Endodermal cell (in vitro differentiated cells): ENCODE results near the gene FNDC1. TPM values are rescaled to one million over a fixed set of nuclear protein-coding genes. Genes with fewer than 3 reads are reported as not detected.
A peak's percentile ranks its signal among the peaks of the same experiment; 100 is the strongest.

ENCODE experiments used
- DNase-seq: peaks from one replicate; pipeline ENCODE4 v3.0.0-alpha.2; 2017
- H3K27ac ChIP-seq: 2 replicates; pipeline ENCODE4 v1.5.1; 2013; ENCODE audit warnings: mild to moderate bottlenecking, low read depth, low read length, moderate library complexity
- H3K27me3 ChIP-seq: 2 replicates; pipeline ENCODE4 v1.6.1; 2013; ENCODE audit warnings: mild to moderate bottlenecking, low read length, moderate library complexity; ENCODE audit not compliant: insufficient read depth, control insufficient read depth, poor library complexity, severe bottlenecking
- H3K36me3 ChIP-seq: 2 replicates; pipeline ENCODE4 v1.7.0; 2013; ENCODE audit warnings: mild to moderate bottlenecking, low read length, moderate library complexity; ENCODE audit not compliant: control insufficient read depth, insufficient read depth
- H3K4me1 ChIP-seq: one replicate; pipeline ENCODE4 v1.7.0; 2013; ENCODE audit warnings: low read length; ENCODE audit not compliant: control insufficient read depth, insufficient read depth
- H3K4me3 ChIP-seq: 2 replicates; pipeline ENCODE4 v1.5.1; 2013; ENCODE audit warnings: mild to moderate bottlenecking, low read length, moderate library complexity
- H3K9ac ChIP-seq: 2 replicates; pipeline ENCODE4 v1.6.1; 2013; ENCODE audit warnings: mild to moderate bottlenecking, low read length, moderate library complexity; ENCODE audit not compliant: poor library complexity, severe bottlenecking; ENCODE audit errors: extremely low read depth
- H3K9me3 ChIP-seq: 2 replicates; pipeline ENCODE4 v1.6.1; 2013; ENCODE audit warnings: mild to moderate bottlenecking, low read length, moderate library complexity; ENCODE audit not compliant: control insufficient read depth
- H3K27ac Mint-ChIP-seq: 2 replicates; pipeline ENCODE4 v1.8.0; 2020; ENCODE audit warnings: mixed read lengths
- H3K27me3 Mint-ChIP-seq: 2 replicates; pipeline ENCODE4 v1.8.0; 2021; ENCODE audit warnings: mild to moderate bottlenecking, mixed read lengths; ENCODE audit not compliant: insufficient read depth
- H3K36me3 Mint-ChIP-seq: 2 replicates; pipeline ENCODE4 v1.8.0; 2020; ENCODE audit warnings: low read depth, mixed read lengths
- H3K4me1 Mint-ChIP-seq: 2 replicates; pipeline ENCODE4 v1.8.0; 2020; ENCODE audit warnings: mixed read lengths
- H3K4me3 Mint-ChIP-seq: 2 replicates; pipeline ENCODE4 v1.8.0; 2020; ENCODE audit warnings: mild to moderate bottlenecking, moderate library complexity, mixed read lengths
- H3K9me3 Mint-ChIP-seq: 2 replicates; pipeline ENCODE4 v1.8.0; 2020; ENCODE audit warnings: mild to moderate bottlenecking, mixed read lengths
- WGBS, 2 experiments: methylation state at CpG; one replicate each; pipeline versions ENCODE4 v1.1.5 to v1.1.7; 2013; ENCODE audit warnings: missing lambda C conversion rate in 2 of 2, mixed read lengths in 1 of 2; ENCODE audit not compliant: insufficient coverage in 1 of 2, insufficient read length in 1 of 2; 5-methylcytosine and 5-hydroxymethylcytosine counted together
- total RNA-seq, 2 donors: library from RNA; stranded (reverse); fragmentation: NEBNext Ultra II Directional in 1 of 2; extraction: Animal tissue kit (Norgen Biotek cat#: 25700) in 1 of 2; gene quantifications; 2 replicates in 1 of 2; 3 replicates in 1 of 2; pipeline ENCODE4 v1.2.1, GENCODE V29; 2021
- TF ChIP-seq, protein P1 (sequence below): fragments of 200-600 bp; sonication (generic); conservative IDR thresholded peaks from 2 replicates; pipeline ENCODE4 v1.5.0; 2021; ENCODE audit warnings: antibody characterized with exemption, mild to moderate bottlenecking

FNDC1 gene
- total RNA-seq, 2 donors from 2014 or later, result 0.55 to 0.62 TPM

DNA sequence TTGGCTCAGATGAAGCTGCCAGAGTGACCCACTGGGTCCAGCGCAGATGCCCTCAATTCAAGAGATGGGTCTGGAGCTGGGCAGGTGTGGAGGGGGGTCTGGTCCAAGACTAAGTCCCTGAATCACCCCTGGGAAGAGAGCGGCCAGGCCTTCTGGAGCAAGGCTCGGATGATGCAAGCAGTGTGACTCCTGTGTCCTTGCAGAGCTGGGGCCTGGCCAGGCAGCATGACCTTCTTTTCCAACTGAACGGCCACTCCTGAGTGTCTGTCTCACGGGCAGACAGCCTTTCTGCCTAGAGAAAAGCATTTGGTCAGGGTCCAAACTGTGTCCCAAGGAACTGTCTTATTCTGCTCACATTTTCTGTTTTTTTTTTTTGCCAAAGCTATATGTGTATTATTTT, 42.6 kb upstream of the FNDC1 start:
- no peaks in the 10 kb centered on the region for H3K4me1 ChIP-seq
- Mint-ChIP-seq H3K36me3 (no peaks in the 10 kb centered on the region), H3K4me1 (no peaks in the 10 kb centered on the region), H3K9me3 (no peaks in the 10 kb centered on the region), H3K27ac (no peak overlapping the region), H3K27me3 (no peaks in the 10 kb centered on the region), H3K4me3 (no peak overlapping the region)
- peak; percentile 35 for DNase-seq
- H3K36me3 ChIP-seq, result no peaks in the 10 kb centered on the region
- H3K9me3 ChIP-seq, result no peaks in the 10 kb centered on the region
- no peak overlapping the region for H3K9ac ChIP-seq
- no peak overlapping the region for H3K4me3 ChIP-seq
- WGBS, 2 experiments, result 88 to 91% methylated on average over 4 to 5 of the region's 5 CpGs
- TF ChIP-seq, protein P1, sequence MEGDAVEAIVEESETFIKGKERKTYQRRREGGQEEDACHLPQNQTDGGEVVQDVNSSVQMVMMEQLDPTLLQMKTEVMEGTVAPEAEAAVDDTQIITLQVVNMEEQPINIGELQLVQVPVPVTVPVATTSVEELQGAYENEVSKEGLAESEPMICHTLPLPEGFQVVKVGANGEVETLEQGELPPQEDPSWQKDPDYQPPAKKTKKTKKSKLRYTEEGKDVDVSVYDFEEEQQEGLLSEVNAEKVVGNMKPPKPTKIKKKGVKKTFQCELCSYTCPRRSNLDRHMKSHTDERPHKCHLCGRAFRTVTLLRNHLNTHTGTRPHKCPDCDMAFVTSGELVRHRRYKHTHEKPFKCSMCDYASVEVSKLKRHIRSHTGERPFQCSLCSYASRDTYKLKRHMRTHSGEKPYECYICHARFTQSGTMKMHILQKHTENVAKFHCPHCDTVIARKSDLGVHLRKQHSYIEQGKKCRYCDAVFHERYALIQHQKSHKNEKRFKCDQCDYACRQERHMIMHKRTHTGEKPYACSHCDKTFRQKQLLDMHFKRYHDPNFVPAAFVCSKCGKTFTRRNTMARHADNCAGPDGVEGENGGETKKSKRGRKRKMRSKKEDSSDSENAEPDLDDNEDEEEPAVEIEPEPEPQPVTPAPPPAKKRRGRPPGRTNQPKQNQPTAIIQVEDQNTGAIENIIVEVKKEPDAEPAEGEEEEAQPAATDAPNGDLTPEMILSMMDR, result no peak
- no peak overlapping the region for H3K27ac ChIP-seq
- H3K27me3 ChIP-seq, result no peaks in the 10 kb centered on the region

DNA sequence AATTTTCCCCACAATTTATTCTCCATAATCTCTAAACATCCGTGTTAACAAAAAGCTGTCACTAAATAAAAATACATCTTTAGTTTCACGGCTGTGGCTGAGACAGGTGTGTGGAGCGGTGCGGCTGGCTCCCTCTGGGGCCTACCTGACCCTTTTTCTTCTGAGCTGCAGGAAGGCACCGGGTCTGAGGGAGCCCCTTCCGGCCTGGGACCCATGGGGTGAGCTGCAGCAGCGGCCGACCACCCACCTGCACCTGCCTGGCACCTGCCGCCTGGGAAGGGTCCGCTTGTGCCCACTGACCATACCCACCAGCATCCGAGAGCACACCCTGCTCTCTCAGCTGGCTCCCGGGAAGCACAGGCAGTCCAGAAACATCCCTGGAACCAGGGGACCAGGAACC, 41.5 kb upstream of the FNDC1 start:
- Histone ChIP-seq H3K9ac (no peak overlapping the region), H3K4me1 (no peaks in the 10 kb centered on the region), H3K4me3 (no peak overlapping the region), H3K27me3 (no peaks in the 10 kb centered on the region), H3K27ac (no peak overlapping the region), H3K9me3 (no peaks in the 10 kb centered on the region), H3K36me3 (no peaks in the 10 kb centered on the region)
- Mint-ChIP-seq H3K9me3 (no peaks in the 10 kb centered on the region), H3K4me3 (no peak overlapping the region), H3K27ac (no peak overlapping the region), H3K4me1 (no peaks in the 10 kb centered on the region), H3K27me3 (no peaks in the 10 kb centered on the region), H3K36me3 (no peaks in the 10 kb centered on the region)
- no peak for DNase-seq
- TF ChIP-seq, protein P1, result no peak
- 92 to 100% methylated on average over 5 to 12 of the region's 12 CpGs for WGBS, 2 experiments

DNA sequence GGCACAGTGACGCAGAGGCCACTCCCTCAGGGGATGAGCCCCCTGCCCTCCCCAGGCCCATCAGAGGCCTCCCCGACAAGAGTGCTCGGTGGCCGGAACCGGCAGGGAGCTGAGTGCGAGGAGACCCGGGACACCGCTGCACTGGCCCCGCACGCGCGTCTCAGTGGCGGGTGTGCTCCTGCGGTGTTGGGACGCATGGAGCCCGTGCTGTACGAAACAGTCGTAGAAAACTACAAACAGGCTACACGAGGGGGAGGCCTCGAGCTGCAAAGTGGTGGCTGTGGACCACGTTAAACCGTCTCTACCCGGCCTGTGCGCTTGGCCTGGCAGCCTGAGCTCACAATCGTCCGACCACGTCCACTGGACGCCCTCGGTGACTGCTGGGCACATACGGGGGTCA, 40.2 kb upstream of the FNDC1 start:
- no peaks in the 10 kb centered on the region for H3K36me3 ChIP-seq
- H3K4me3 Mint-ChIP-seq, result no peak overlapping the region
- no peaks in the 10 kb centered on the region for H3K4me1 ChIP-seq
- H3K9ac ChIP-seq, result no peak overlapping the region
- no peaks in the 10 kb centered on the region for H3K27me3 ChIP-seq
- no peak for DNase-seq
- H3K4me3 ChIP-seq, result no peak overlapping the region
- 88 to 96% methylated on average over 21 to 30 of the region's 30 CpGs for WGBS, 2 experiments
- H3K4me1 Mint-ChIP-seq, result no peaks in the 10 kb centered on the region
- no peak overlapping the region for H3K27ac ChIP-seq
- H3K9me3 Mint-ChIP-seq, result no peaks in the 10 kb centered on the region
- TF ChIP-seq, protein P1, result no peak
- H3K36me3 Mint-ChIP-seq, result no peaks in the 10 kb centered on the region
- H3K27ac Mint-ChIP-seq, result no peak overlapping the region
- no peaks in the 10 kb centered on the region for H3K9me3 ChIP-seq
- no peaks in the 10 kb centered on the region for H3K27me3 Mint-ChIP-seq
